GM21576 (cell line): ENCODE results near the gene CINP.
A peak's percentile ranks its signal among the peaks of the same experiment; 100 is the strongest.
"Not testable (repeated sequence)": the region's sequence is repeated elsewhere in the genome, so short reads cannot be mapped to it uniquely, and the experiment has no call there.

ENCODE experiments used
- ATAC-seq: cut with Tn5 transposase; IDR thresholded peaks from one replicate; pipeline ENCODE4 v1.9.1; 2021; ENCODE audit warnings: mild to moderate bottlenecking, moderate library complexity; ENCODE audit not compliant: unreplicated experiment

CINP gene

DNA sequence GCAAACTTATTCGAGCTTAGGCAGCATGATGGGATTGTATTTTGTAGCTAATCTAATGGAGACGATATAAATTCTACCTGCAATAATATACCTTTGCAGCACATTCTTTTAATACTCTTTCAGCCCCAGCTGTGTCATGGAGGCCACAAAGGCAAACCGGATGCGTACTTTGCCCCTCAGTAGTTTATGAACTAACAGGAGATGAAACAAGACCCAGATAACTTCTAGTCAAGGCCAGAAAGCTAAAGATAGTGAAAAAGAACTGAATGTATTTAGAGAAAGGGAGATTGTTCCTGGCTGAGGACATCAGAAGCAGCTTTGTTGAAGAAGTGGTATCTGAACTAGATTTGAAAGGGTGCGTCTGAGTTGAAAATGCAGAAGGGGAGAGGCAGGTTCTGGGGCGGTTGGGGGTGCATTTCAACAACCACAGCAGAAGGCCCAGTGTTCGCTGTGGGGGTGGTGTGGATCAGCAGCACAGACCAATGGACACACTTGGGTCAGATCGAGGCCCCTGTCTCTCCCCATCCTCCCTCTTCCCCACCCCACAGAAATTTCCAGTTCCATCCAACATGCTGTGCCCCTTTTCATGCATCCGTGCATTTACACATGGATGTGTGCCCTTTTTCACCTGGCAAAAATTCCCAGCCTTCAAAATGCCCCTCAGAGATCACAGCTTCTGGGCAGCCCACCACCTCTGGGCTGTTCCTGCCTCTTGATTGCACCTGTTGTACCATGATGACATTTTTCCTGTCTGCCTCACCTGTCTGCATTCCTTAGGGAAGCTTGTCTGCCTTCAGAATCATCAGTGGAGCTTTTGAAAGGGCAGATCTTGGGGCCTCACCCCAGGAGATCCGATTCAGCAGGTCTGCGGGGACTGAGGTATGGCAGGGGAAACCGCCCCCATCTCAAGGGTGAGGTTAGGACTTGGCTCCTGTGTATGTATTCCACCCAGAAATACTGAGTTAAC lies 41.0 kb downstream of the CINP start:
- ATAC-seq: no peak

DNA sequence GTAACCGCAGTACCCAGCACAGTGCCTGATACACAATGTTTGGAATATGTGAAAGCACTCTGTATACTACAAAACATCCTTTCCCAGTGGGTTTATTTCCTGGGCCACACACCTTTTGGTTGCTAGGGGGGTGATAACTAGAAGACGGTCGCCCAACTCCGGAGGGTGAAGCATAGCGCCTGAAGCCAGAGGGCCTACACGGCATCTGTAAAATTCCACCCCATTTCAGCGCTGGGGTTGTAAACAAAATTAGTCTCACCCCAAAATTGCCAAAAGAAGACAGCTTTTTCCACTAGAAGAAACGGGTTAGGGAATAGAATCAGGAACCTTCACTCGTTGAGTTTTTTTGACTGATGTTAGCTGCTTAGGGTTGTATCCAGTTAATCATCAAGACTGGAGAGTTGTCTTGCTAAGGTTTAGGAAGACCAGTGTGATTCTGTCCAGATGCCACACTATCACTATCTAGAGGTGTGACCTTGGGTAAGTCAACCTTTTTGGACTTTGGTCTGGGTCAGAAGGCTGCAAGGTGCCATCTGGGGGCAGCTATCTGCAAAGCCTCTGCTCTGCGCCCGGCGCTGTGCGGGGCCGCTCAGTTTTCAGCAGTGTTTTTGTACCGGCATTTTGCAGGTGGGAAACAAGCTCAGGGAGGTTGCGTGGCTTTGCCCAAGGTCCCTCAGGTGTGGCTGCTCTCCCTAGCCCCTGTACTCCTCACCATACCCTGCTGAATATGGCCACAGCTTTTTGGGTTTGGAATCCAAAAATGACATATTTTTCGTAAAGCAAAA lies 41.8 kb downstream of the CINP start:
- no peak for ATAC-seq

DNA sequence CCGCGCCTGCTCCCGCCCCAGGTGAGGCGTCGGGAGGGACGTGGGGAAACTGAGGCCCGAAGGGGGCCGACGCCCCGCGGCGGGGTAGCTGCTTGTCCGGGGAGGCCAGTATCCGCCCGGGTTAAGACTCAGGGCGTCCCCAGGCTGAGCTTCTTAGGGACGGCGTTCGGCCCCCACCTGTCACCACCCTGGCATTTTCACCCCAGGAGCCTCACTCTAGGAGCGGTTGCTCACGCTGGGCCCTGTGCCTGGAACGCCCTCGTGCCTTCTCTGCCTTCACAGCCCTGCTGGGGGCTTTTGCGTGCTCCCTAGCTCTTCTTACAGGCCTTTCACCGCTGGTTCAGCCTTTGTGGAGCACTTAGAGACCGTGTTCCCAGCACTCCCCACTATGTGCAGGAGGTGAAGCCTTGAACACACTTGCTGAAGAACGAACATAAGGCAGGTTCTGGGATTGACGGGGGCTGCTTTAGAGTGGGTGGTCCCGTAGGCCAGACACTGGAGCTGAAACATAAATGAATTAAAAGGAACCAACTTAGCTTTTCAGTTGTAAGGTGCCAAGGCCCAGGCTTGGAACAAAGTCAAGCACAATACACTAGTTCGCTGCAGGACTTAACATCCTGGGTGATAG lies 42.5 kb downstream of the CINP start:
- ATAC-seq: no peak

- ATAC-seq: peak; percentile 47
Measured at GRCh38 chr14:102319351-102320032, 43.2 kb downstream of the CINP start, which contains the start of gene ZNF839. Gene ZNF839, plus strand, starts transcription at chr14:102319746. Its CDS starts 20 bp downstream, at chr14:102319766.

DNA sequence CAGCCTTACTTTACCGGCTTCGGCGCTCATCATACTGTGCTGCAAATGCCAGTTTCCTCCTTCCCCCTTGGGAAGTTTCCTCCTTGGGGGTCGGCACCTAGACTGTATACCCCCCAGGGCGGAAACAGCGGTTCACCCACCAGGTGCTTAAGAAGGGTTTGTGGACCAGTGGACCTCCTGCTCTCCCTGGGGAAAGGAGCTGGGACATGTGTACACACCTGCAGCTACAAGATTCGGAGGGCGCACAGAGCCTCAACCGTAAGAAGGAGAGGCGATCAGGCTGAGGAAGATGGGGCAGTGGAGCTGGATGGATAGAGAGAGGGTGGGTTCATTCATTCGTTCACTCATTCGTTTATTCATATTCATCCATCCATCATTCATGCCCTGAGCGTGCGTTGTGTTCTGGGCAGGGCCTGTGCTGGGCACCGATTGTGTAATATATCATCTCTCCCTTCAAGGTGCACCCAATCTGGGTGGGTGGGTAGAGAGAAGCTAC lies 43.9 kb downstream of the CINP start:
- ATAC-seq: no peak

DNA sequence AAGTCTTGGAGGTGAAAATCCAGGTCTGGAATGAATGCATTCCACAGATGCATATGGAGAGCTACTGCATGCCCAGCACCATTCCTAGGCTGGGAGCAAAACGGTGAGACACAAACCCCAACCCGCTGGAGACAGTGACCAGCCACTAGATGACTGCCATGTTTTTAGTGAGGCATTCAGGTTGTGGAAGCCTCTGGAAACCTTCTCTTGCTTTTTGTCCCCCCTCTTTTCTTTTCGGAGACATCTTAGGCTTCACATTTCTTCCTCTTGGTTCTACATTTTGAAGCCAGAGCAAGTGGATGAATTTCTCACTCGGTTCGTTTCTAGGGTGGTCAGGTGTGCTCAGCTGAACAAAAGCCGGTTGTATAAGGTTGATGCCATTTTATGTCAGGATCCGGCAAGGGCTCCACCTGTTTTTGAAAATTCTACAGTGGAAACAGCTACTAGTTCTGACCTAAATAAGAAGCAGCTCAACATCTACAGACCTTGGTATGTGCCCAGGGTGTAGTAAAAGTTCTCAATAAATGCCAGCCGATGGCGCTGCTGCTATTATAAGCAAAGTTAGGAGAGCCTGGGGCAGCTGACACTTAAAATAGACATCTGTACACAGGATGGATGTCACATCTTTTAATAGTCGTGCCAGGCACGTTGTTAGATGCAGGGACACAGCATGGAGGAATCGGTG lies 45.0 kb downstream of the CINP start:
- no peak for ATAC-seq

DNA sequence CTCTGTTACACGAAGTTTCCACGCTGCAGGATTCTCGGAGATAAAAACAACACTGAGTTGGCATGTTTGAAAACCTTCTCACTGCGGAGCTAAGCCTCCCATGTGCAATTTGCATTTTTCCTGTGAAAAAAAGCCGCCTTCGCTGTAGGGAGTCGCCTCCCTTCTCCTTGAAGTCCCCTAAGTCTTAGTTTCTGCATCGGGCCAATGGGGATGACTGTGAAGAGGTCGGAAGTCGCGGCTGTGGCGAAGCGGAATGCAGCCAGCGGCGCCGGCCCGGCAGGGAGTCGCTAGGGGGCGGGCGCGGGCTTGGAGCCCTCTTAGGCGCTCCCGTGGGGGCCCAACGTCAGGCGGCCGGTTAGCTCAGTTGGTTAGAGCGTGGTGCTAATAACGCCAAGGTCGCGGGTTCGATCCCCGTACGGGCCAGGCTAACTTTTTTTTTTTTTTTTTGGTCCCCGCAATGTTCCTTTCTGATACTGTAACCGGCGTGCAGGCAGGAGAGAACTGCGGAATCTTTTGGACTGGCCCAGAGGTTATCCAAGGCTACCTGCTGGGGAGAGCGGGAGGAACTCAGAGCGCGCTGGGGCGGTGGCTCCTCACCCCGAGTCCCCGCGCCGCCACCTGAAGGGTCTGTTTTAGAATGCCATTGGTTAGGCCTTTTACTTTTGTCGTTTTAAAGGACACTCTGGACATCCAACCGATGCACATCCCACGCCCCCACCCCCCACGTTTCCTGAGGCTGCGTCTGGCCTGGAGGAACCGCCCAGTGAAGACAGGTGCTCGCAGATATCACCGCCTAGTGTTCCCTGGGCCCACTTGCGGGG lies 45.7 kb downstream of the CINP start:
- ATAC-seq: peak; percentile 51

GRCh38 chr14:102316338-102316742 lies 46.4 kb downstream of the CINP start:
- ATAC-seq: no peak

GRCh38 chr14:102315121-102315520 lies 47.6 kb downstream of the CINP start:
- no peak for ATAC-seq

GRCh38 chr14:102314242-102315011 lies 48.3 kb downstream of the CINP start:
- peak; percentile 41 for ATAC-seq

- peak; percentile 86 for ATAC-seq
Measured at GRCh38 chr14:102304611-102305506, 57.8 kb downstream of the CINP start, which contains the start of gene MOK. Gene MOK, minus strand, starts transcription at chr14:102305164. Its CDS starts 196 bp downstream, at chr14:102304968.

- no peak for ATAC-seq
Measured at GRCh38 chr14:102303664-102304063, 59.0 kb downstream of the CINP start.

- not testable (repeated sequence) for ATAC-seq
Measured at GRCh38 chr14:102298303-102299070, 64.2 kb downstream of the CINP start.
